ENCODE data around the gene ATP8B4. TPM values are rescaled to one million over a fixed set of nuclear protein-coding genes. Genes with fewer than 3 reads are reported as not detected.

The ATP8B4 gene
- polyA plus RNA-seq, 3 donors = 2.3 to 3.6 (median 2.6) TPM

GRCh38 chr15:50066666-50067065, 52.4 kb downstream of the ATP8B4 start:
- DNase-seq = no peak

DNA sequence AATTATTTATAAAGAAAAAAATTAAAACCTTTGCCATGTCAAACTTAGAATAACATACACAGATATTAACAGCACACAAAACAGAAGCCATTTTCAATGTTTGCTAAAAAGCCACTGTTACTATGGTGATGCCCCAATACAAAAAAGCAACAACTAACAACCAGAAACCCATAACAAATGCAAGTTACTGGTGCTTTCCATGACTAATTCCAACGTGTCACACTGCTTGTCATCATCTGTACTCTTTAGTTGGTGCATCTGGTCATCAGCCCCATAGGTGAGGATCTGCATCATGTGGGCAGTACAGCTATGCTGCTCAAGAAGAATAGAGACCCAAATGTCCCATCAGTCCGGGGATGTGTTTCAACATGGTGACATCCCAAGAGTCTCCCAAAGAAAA, 52.8 kb downstream of the ATP8B4 start:
- DNase-seq = no peak

DNA sequence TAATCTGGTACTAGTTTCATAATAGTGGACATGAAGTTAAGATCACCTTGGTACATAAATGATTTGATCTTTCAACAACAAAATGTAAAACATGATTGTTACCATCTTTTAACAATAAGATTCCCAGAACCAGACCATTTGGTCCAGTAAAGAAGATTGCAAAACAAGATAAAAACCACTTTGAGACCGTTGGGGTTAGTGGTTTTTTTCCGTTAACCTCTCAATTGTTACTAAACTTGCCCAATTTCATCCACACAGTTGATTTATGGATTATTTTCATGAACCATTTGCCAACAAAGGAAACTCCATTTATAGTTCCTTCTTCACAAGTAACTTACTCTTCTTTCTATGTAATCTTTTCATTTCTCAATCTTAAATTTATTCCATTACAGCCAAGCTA, 53.8 kb downstream of the ATP8B4 start:
- DNase-seq = no peak

- no peak for DNase-seq
These were observed 54.4 kb downstream of the ATP8B4 start for GRCh38 chr15:50064673-50065072.

- no peak for DNase-seq
These were observed 55.8 kb downstream of the ATP8B4 start for GRCh38 chr15:50063226-50063625.

GRCh38 chr15:50061503-50061902, 57.5 kb downstream of the ATP8B4 start:
- DNase-seq = no peak

DNA sequence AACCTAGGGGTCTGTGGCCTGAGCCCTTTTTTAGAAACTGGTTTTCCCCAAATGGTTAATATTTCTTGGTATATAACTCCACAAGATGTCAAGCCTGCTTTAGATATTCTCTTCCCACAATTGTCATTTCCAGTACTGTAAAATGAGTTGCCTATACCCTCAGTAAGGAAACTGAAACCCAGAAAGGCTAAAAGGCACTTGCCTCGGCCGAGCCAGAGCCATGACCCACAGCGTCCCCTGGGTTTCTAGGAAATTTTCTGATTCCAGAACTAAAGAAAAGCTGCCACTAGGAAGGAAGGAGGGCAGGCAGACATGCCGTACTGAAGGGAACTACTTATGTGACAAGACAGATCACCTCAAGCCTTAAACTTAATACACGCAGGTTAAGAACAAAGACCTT, 59.1 kb downstream of the ATP8B4 start:
- DNase-seq = no peak

DNA sequence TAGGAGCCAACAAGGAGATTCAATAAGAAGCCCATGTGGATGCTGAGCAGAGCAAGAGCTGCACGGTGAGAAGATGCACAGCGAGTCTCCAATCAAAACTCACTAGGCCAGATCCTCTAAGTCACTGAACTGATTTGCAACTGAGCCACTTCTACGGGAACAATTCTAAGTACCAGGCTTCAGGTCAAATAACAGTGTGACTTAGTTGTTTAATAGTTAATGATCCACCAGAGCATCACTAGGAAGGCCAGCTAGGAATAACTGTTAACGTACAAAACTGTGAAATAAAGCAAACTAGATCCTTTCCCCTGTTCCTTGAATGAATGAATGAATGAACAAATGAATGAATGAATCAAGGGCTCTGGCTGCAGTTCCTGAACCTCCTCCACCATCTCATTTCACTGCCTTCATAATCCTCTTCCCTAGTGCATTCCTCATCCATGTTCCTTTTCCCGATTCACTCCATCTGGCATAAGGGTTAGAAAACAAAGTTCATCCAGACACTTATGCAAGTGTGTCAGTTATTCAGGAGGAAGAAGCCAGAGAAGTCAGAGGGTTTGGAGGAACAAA, 59.7 kb downstream of the ATP8B4 start:
- DNase-seq = no peak

DNA sequence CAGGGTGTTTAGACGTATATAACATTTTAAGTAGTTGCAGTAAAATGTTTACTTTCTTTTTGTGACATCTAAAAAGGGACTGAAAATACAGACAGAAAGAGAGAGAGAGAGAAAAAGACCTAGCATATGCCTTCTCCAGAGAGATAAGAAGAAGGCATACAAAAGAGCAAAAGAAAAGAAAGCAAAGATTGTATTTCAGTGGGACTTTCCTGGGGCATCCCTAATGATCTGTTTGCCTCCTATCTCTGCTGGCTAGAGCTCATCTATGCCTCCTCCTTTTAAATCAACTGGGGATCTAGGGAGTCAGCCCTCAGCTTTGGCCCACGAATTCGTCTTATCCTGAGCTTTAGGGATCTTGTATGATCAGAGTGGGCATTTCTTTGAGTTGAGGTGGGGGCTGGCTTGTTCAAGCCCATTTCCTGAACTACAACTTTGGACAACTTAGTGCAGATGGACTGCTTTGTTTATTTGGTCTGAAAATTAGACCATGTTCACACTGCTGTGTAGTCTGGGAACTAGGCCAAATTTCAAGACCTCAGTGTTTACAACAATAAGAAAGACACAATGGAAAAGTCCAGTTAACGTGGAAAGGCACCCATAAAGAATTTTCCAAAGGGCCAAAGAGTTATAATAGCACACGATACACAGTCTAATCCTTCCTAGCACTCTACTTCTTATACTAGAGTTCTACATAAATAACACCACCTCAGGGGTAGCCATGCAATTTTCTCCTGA, 61.0 kb downstream of the ATP8B4 start:
- DNase-seq = no peak

DNA sequence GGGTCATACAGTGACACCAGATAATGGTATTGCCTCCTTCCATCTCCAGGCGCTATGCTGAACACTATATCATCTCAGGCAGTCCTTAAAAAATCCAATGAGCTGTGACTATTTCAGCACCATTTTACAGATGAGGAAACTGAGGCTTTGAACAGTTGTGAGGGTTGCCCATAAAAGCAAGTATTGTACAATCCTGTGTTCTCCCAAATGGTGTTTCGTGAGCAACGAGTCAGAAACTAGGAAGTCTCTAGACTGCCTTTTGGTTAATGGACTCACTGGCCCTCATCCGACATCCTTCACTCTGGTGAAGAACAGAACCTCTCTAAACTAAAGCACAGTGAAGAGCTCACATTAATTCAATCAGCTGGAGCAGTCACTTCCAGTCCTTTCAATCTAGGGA, 61.8 kb downstream of the ATP8B4 start:
- no peak for DNase-seq

DNA sequence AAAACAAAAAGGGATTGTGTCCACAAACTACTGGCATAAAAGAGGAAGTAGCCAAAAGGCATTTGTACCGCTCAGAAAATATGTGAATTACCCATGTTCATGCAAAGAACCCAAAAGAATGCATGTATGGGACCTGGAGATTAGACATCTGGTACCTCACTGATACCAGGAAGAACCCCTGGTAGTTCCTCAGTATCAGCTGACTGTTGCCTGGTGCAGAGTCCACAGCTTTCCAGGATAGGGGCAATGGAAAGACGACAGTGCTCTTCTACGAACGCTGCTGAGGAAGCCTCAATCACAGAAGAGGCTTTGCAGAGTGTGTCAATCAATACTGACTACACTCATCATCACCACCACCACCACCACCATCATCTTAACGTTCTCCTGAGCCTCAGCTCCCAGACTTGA, 63.3 kb downstream of the ATP8B4 start:
- DNase-seq = no peak

DNA sequence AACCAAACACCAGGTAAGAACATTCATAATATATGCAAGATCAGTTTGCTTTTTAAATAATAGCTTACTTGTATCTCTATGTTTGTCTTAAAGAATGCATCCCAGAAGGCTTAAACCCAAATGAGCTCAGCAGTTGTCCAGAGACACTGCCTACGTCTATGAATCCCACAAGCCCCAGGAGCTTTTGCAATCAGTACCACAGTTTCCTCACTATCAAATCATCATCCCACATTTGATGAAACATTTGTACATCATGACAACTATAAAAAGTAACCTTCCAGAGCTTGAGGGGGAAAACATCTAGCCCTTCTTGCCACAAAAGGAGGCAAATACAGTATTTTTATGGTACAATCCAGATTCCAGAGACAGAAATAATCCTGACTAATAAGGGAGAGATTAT, 63.7 kb downstream of the ATP8B4 start:
- DNase-seq = no peak

- DNase-seq = no peak
These were observed 65.8 kb downstream of the ATP8B4 start for GRCh38 chr15:50053055-50053856.

- peak; percentile 60 for DNase-seq
These were observed 67.1 kb downstream of the ATP8B4 start for GRCh38 chr15:50051811-50052419.

DNA sequence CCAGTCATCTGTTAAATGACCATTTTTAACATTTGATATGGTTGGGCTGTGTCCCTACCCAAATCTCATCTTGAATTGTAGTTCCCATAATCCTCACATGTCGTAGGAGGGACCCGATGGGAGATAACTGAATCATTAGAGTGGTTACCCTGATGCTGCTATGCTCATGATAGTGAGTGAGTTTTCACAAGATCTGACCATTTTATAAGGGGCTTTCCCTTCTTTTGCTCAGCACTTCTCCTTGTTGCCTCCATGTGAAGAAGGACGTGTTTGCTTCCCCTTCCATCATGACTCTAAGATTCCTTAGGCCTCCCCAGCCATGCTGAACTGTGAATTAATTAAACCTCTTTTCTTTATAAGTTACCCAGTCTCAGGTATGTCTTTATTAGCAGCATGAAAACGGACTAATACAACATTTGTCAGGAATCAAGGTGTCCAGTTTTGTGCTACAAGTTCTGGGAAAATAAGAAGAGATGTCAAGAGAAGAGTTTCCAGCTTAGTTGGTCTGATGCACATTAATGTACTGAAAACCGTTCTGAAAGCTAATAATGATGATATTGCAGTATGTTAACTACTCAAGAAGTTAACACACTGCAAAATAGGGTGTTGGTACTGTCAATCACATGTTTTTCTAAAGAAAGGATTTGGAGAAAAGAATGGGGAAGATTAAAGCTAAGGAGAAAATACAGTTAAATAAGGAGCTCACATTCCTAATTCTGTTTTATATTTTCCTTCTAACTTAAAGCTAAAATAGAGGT, 67.9 kb downstream of the ATP8B4 start:
- DNase-seq = no peak

- DNase-seq = no peak
These were observed 69.2 kb downstream of the ATP8B4 start for GRCh38 chr15:50049871-50050270.

DNA sequence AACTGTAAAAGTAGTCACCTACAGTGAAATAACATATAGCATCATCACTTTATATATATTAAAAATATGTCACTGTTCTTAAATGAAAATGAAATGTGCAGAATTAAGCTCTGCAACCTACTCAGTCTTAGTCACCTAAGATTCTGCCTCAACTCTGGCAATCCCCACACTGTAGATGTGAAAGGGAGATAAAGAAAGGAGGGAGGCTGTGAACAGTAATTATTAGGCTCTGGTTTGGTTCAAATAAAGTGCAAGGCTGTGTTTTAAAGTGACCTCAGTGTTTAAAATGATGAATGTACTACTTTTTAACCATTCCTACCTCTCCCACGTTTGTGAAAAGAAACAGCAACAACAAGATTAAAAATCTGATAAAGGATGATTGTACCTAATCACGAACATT, 72.2 kb downstream of the ATP8B4 start:
- DNase-seq = no peak

DNA sequence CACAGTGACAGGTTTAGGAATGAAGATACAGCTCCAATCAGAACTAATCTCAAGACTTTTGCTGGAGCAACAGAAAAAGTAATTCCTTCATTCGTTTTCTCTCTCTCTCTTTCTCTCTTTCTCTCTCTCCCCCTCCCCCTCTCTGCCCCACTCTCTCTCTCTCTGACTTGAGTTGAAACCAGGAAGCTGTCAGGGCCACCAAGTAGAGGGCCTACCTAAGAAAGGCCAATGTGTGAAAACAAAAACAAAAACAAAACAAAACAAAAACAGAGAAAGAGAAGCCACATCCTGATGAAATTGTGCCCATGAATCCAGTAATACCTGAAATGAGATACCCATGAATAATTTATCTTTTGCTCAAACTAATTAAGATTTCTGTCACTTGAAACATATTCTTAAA, 72.9 kb downstream of the ATP8B4 start:
- no peak for DNase-seq

DNA sequence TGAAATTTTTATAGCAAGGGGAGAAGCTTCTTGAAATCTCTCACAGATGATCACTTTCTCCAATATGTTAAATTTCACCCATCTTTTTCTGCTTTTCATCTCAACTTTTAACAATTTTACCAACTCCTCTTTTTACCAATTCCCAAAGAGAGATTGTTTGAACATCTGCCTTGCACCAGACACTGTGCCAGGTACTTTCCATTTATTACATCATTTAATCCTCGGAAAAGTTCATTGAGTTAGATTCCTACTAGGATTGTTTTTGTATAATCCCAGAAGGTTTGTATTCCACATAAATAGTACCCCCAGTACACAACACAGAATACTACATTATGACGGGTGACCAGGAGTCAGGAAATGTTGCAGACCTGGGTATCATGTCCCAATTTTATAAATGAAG, 74.1 kb downstream of the ATP8B4 start:
- no peak for DNase-seq

DNA sequence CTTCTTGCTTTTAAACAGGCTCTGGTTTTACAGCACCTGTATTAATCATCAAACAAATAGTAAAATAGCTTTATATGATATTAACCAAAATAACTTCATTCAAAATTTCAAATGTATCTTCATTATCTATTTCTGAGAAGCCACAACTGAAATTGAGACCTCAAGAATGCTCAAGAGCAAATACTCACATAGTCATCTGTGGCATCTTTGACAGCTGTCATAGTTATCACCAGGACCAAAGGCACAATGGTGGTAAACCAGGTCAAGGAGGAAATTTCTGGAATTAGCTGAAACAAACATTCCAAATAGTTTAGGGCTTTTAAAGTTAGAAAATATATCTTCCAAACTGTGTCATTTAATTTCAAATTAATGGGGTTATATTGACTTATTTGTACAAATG, 74.6 kb downstream of the ATP8B4 start:
- DNase-seq = no peak

- no peak for DNase-seq
These were observed 76.3 kb downstream of the ATP8B4 start for GRCh38 chr15:50042775-50043174.

GRCh38 chr15:50030456-50030855, 88.6 kb downstream of the ATP8B4 start:
- no peak for DNase-seq
